OCI-LY1 (cell line): ENCODE data around the gene CPTP.

Experiments
- H2AFZ ChIP-seq: fragments of 200-600 bp; sonication (generic), shearing (Covaris generic); 2 replicates; pipeline ENCODE4 v1.6.0; 2014; ENCODE audit warnings: antibody characterized with exemption, mild to moderate bottlenecking, low read length
- H3F3A ChIP-seq: fragments of 200-600 bp; sonication (generic), shearing (Covaris generic); 2 replicates; pipeline ENCODE4 v1.6.0; 2014; ENCODE audit warnings: mild to moderate bottlenecking, antibody characterized with exemption, low read length, moderate library complexity; ENCODE audit not compliant: insufficient read depth
- H3K27ac ChIP-seq: fragments of 200-600 bp; sonication (generic); 2 replicates; pipeline ENCODE4 v1.5.1; 2014; ENCODE audit warnings: low read length, mixed run types, mild to moderate bottlenecking, low read depth; ENCODE audit not compliant: poor library complexity, severe bottlenecking
- H3K27me3 ChIP-seq: fragments of 200-600 bp; sonication (generic); 2 replicates; pipeline ENCODE4 v1.6.0; 2014; ENCODE audit warnings: antibody characterized with exemption, mild to moderate bottlenecking, low read length, moderate library complexity; ENCODE audit not compliant: insufficient read depth
- H3K36me3 ChIP-seq: fragments of 200-600 bp; sonication (generic); 2 replicates; pipeline ENCODE4 v1.6.1; 2014; ENCODE audit warnings: mild to moderate bottlenecking, antibody characterized with exemption, low read length, moderate library complexity, mixed read lengths; ENCODE audit not compliant: insufficient read depth
- H3K4me1 ChIP-seq: fragments of 200-600 bp; sonication (generic); 2 replicates; pipeline ENCODE4 v1.5.1; 2014; ENCODE audit warnings: mild to moderate bottlenecking, low read length, moderate library complexity; ENCODE audit not compliant: insufficient read depth, severe bottlenecking
- H3K4me2 ChIP-seq: fragments of 200-600 bp; sonication (generic), shearing (Covaris generic); 2 replicates; pipeline ENCODE4 v1.6.1; 2014; ENCODE audit warnings: low read length
- H3K4me3 ChIP-seq: fragments of 200-600 bp; sonication (generic); 2 replicates; pipeline ENCODE4 v1.5.1; 2014; ENCODE audit warnings: low read length, low read depth, mild to moderate bottlenecking, mixed read lengths; ENCODE audit not compliant: poor library complexity, severe bottlenecking
- H3K79me2 ChIP-seq: fragments of 200-600 bp; shearing (Covaris generic); 2 replicates; pipeline ENCODE4 v1.6.1; 2016; ENCODE audit warnings: mixed run types, low read length, mixed read lengths; ENCODE audit not compliant: insufficient read depth
- H3K9ac ChIP-seq: fragments of 200-600 bp; sonication (generic), shearing (Covaris generic); 2 replicates; pipeline ENCODE4 v1.6.1; 2014; ENCODE audit warnings: mild to moderate bottlenecking, low read length, mixed read lengths
- H3K9me2 ChIP-seq: fragments of 200-600 bp; sonication (generic), shearing (Covaris generic); 2 replicates; pipeline ENCODE4 v1.6.1; 2014; ENCODE audit warnings: low read depth, mild to moderate bottlenecking, low read length, mixed read lengths
- H3K9me3 ChIP-seq: fragments of 200-600 bp; shearing (Covaris generic); 2 replicates; pipeline ENCODE4 v1.6.1; 2014; ENCODE audit warnings: low read length, mixed read lengths
- H4K20me1 ChIP-seq: fragments of 200-600 bp; sonication (generic), shearing (Covaris generic); 2 replicates; pipeline ENCODE4 v1.6.0; 2016; ENCODE audit warnings: mild to moderate bottlenecking, low read length; ENCODE audit not compliant: insufficient read depth
- CTCF ChIP-seq: fragments of 200-600 bp; sonication (generic), shearing (Covaris generic); IDR thresholded peaks from 2 replicates; pipeline ENCODE4 v1.5.1; 2017; ENCODE audit warnings: mild to moderate bottlenecking, antibody characterized with exemption, low read length, moderate library complexity, mixed read lengths
- EZH2 ChIP-seq: fragments of 200-600 bp; sonication (generic), shearing (Covaris generic); IDR thresholded peaks from 2 replicates; pipeline ENCODE4 v1.8.0; 2017; ENCODE audit warnings: borderline replicate concordance, mixed run types, mild to moderate bottlenecking, antibody characterized with exemption, low read length, moderate library complexity, mixed read lengths

Gene CPTP

DNA sequence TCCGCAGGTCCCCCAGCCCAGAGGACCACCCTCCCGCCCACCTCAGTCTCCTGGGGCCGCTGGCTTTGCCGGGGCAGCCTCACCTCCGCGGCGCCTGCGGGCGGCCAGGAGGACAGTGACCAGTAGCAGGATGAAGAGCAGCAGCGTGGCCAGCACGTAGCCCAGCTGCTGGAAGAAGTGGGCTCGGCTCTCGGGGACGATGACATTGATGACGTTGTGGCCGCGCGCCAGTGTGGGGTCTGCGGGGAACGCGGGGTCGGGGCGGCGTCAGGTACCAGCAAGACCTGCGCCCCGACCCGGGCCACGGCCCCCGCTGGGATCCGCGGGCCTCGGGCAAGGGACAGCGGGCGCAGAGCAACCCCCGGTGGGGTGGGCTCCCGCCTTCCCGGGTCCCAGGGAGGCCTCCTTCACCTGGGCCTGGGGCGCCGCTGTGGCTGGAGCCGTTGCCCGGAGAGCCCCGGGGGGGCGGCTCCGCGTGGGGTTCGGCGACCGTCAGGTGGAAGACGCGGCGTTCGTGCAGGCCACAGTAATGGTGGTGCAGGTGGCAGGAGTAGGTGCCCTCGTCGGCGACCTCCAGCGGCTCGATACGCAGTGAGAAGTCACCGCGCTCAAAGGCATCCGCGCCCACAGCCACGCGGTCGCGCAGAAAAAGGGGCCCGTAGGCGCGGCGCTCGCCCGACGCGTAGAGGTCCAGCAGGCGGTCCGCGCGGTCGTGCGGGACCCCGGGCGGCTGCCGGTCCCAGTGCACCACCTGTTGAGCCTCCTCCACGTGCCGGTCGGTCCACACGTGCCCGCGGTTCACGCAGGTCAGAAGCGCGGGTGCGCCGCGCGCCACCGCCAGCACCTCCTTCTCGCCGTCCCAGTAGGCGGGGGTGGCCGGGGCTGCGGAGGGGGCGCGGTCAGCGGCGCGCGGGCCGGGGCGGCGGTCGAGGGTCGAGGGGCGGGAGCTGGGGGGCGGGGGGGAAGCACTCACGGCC lies 30.0 kb downstream of the CPTP start:
- Histone ChIP-seq H3K27me3 (peaks cover 13% of the 10 kb centered on the region; the same call in 1 of the 2 replicates), H3K9ac (no peak overlapping the region), H3F3A (no peaks in the 10 kb centered on the region; the same call in 1 of the 2 replicates), H3K27ac (no peak overlapping the region), H3K4me1 (peaks cover 6% of the 10 kb centered on the region), H3K9me3 (no peaks in the 10 kb centered on the region), H4K20me1 (no peaks in the 10 kb centered on the region), H3K9me2 (no peaks in the 10 kb centered on the region), H2AFZ (no peak overlapping the region), H3K79me2 (no peaks in the 10 kb centered on the region), H3K4me3 (no peak overlapping the region), H3K4me2 (no peak overlapping the region), H3K36me3 (no peaks in the 10 kb centered on the region)
- TF ChIP-seq CTCF (no peak), EZH2 (no peak)

GRCh38 chr1:1355416-1355815 lies 30.8 kb downstream of the CPTP start:
- H3K9me2 ChIP-seq = no peaks in the 10 kb centered on the region
- no peaks in the 10 kb centered on the region; the same call in 1 of the 2 replicates for H3F3A ChIP-seq
- H2AFZ ChIP-seq = no peak overlapping the region
- H3K4me2 ChIP-seq = no peak overlapping the region
- peaks cover 6% of the 10 kb centered on the region for H3K4me1 ChIP-seq
- H3K27me3 ChIP-seq = peaks cover 13% of the 10 kb centered on the region; the same call in 1 of the 2 replicates
- H3K27ac ChIP-seq = no peak overlapping the region
- H3K9me3 ChIP-seq = no peaks in the 10 kb centered on the region
- no peaks in the 10 kb centered on the region for H3K36me3 ChIP-seq
- no peak for TF ChIP-seq EZH2
- no peak for TF ChIP-seq CTCF
- no peak overlapping the region for H3K9ac ChIP-seq
- no peaks in the 10 kb centered on the region for H4K20me1 ChIP-seq
- H3K79me2 ChIP-seq = no peaks in the 10 kb centered on the region
- no peak overlapping the region for H3K4me3 ChIP-seq

- peaks cover 6% of the 10 kb centered on the region for H3K4me1 ChIP-seq
- no peaks in the 10 kb centered on the region for H3K79me2 ChIP-seq
- H3K9me3 ChIP-seq = no peaks in the 10 kb centered on the region
- H3K27me3 ChIP-seq = peaks cover 13% of the 10 kb centered on the region; the same call in 1 of the 2 replicates
- no peak overlapping the region for H3K27ac ChIP-seq
- H3K9ac ChIP-seq = no peak overlapping the region
- TF ChIP-seq EZH2 = no peak
- TF ChIP-seq CTCF = no peak
- H2AFZ ChIP-seq = no peak overlapping the region
- H3K4me2 ChIP-seq = no peak overlapping the region
- no peaks in the 10 kb centered on the region for H3K9me2 ChIP-seq
- H3K36me3 ChIP-seq = no peaks in the 10 kb centered on the region
- H4K20me1 ChIP-seq = no peaks in the 10 kb centered on the region
- H3F3A ChIP-seq = no peaks in the 10 kb centered on the region; the same call in 1 of the 2 replicates
- no peak overlapping the region for H3K4me3 ChIP-seq
Measured at GRCh38 chr1:1356166-1356795, 31.7 kb downstream of the CPTP start.
